Caco-2 (cell line): ENCODE data around the gene AIFM3. TPM values are rescaled to one million over a fixed set of nuclear protein-coding genes. Genes with fewer than 3 reads are reported as not detected.
A peak's percentile ranks its signal among the peaks of the same experiment; 100 is the strongest.

Source experiments
- BruUV-seq: library from RNA; stranded (reverse); fragments of 400-500 nt; replicated peaks from 2 replicates; lab custom pipeline; 2021; lab: Mats Ljungman, UMichigan
- CTCF ChIA-PET: fragments of 300-600 bp; sonication (Branson Sonifier 250); formaldehyde crosslinking; loops from one replicate; lab custom pipeline; 2022; ENCODE audit warnings: antibody characterized with exemption; lab: Charles Lee
- POLR2A ChIA-PET: fragments of 300-600 bp; sonication (Branson Sonifier 250); formaldehyde crosslinking; loops from one replicate; lab custom pipeline; 2022; ENCODE audit warnings: antibody characterized with exemption; lab: Charles Lee
- DNase-seq, 2 experiments: peaks; one replicate each; pipeline versions ENCODE4 v3.0.0 to v3.0.0-alpha.2; 2020 to 2022
- H3K27me3 ChIP-seq: replicated peaks from 2 replicates; pipeline ENCODE4 v1.6.0; 2011; ENCODE audit warnings: low read length; ENCODE audit not compliant: control insufficient read depth, insufficient read depth
- H3K36me3 ChIP-seq: 2 replicates; pipeline ENCODE4 v1.5.1; 2011; ENCODE audit warnings: low read length; ENCODE audit not compliant: control insufficient read depth, insufficient read depth
- H3K4me1 ChIP-seq: fragments of 250-450 bp; sonication (Bioruptor Pico); 2 replicates; pipeline ENCODE4 v1.5.1; 2020; ENCODE audit warnings: mild to moderate bottlenecking
- H3K4me3 ChIP-seq: 2 replicates; pipeline ENCODE4 v1.5.1; 2011; ENCODE audit warnings: low read depth, mild to moderate bottlenecking, control low read depth, low read length
- H3K9me3 ChIP-seq: fragments of 250-450 bp; sonication (Bioruptor Pico); 2 replicates; pipeline ENCODE4 v1.5.1; 2020; ENCODE audit warnings: mild to moderate bottlenecking, moderate library complexity
- H3K27ac Mint-ChIP-seq: one replicate; pipeline ENCODE4 v1.8.0; 2022; ENCODE audit warnings: mixed read lengths; ENCODE audit not compliant: unreplicated experiment
- H3K27me3 Mint-ChIP-seq: one replicate; pipeline ENCODE4 v1.8.0; 2022; ENCODE audit warnings: mixed read lengths; ENCODE audit not compliant: insufficient read depth, unreplicated experiment
- H3K36me3 Mint-ChIP-seq: one replicate; pipeline ENCODE4 v1.8.0; 2022; ENCODE audit warnings: mild to moderate bottlenecking, mixed read lengths; ENCODE audit not compliant: insufficient read depth, unreplicated experiment
- H3K4me1 Mint-ChIP-seq: one replicate; pipeline ENCODE4 v1.8.0; 2022; ENCODE audit warnings: low read depth, mixed read lengths; ENCODE audit not compliant: unreplicated experiment
- H3K4me3 Mint-ChIP-seq: one replicate; pipeline ENCODE4 v1.8.0; 2022; ENCODE audit warnings: mild to moderate bottlenecking, moderate library complexity, mixed read lengths; ENCODE audit not compliant: unreplicated experiment
- H3K9me3 Mint-ChIP-seq: one replicate; pipeline ENCODE4 v1.8.0; 2022; ENCODE audit warnings: mixed read lengths; ENCODE audit not compliant: unreplicated experiment
- CTCF ChIP-seq, 2 experiments: fragments of 200-600 bp in 1 of 2; IDR thresholded peaks; 1 replicate in 1 of 2; 2 replicates in 1 of 2; pipeline versions ENCODE4 v1.5.1 to v1.8.0; 2011 to 2022; ENCODE audit warnings: antibody characterized with exemption in 1 of 2, control low read depth in 1 of 2, inconsistent platforms in 1 of 2, low read depth in 1 of 2, low read length in 1 of 2, mild to moderate bottlenecking in 1 of 2, moderate library complexity in 1 of 2; ENCODE audit not compliant: insufficient read depth in 1 of 2, severe bottlenecking in 1 of 2, unreplicated experiment in 1 of 2
- intact Hi-C: fragments of 100-400 bp; cut with micrococcal nuclease; formaldehyde crosslinking; loops from one replicate; pipeline ENCODE4 v1.10.0; 2022; ENCODE audit not compliant: unreplicated experiment
- total RNA-seq: library from RNA; stranded (reverse); gene quantifications from 2 replicates; pipeline ENCODE4 v1.2.3, GENCODE V29; 2022

AIFM3 gene
- total RNA-seq, 1 experiment from 2014 or later: 0.73 TPM

GRCh38 chr22:21020802-21021429, 53.9 kb downstream of the AIFM3 start:
- no peak for DNase-seq
- Histone ChIP-seq H3K9me3 (peaks cover 4% of the 10 kb centered on the region; the same call in 1 of the 2 replicates), H3K4me3 (no peak overlapping the region), H3K27me3 (no peaks in the 10 kb centered on the region), H3K4me1 (peaks cover under 1% of the 10 kb centered on the region; the same call in 1 of the 2 replicates), H3K36me3 (no peaks in the 10 kb centered on the region)
- Mint-ChIP-seq H3K4me3 (no peak overlapping the region), H3K36me3 (peaks cover 2% of the 10 kb centered on the region), H3K9me3 (no peaks in the 10 kb centered on the region), H3K27ac (no peak overlapping the region), H3K4me1 (no peaks in the 10 kb centered on the region), H3K27me3 (no peaks in the 10 kb centered on the region)
- no TSS peak for BruUV-seq
- ChIA-PET CTCF (interaction anchor here (1.0 to 1.1 kb wide), 3 partner anchors 17 to 217 kb away, joined by 3 to 4 read pairs (median 4); no protein-coding TSS in a partner anchor), POLR2A (no interaction called here)
- intact Hi-C loops: no loop called here
- peak; percentile 25 to 34 for TF ChIP-seq CTCF (IDR thresholded peaks at IDR 0.05; ENCODE audit: insufficient read depth in 1 of 2, low read depth in 1 of 2, low read length in 1 of 2, severe bottlenecking in 1 of 2, unreplicated experiment in 1 of 2)

GRCh38 chr22:21022507-21022906, 55.5 kb downstream of the AIFM3 start:
- intact Hi-C loops: no loop called here
- no peak for TF ChIP-seq CTCF (IDR thresholded peaks at IDR 0.05; ENCODE audit: insufficient read depth in 1 of 2, low read depth in 1 of 2, low read length in 1 of 2, severe bottlenecking in 1 of 2, unreplicated experiment in 1 of 2)
- Histone ChIP-seq H3K9me3 (peaks cover 4% of the 10 kb centered on the region; the same call in 1 of the 2 replicates), H3K36me3 (no peaks in the 10 kb centered on the region), H3K27me3 (no peaks in the 10 kb centered on the region), H3K4me3 (no peak overlapping the region), H3K4me1 (peaks cover 16% of the 10 kb centered on the region)
- no peaks in the 10 kb centered on the region for H3K27me3 Mint-ChIP-seq
- CTCF ChIA-PET: no interaction called here
- H3K27ac Mint-ChIP-seq: no peak overlapping the region
- H3K4me1 Mint-ChIP-seq: no peaks in the 10 kb centered on the region
- no peak for DNase-seq
- H3K9me3 Mint-ChIP-seq: no peaks in the 10 kb centered on the region
- POLR2A ChIA-PET: no interaction called here
- no peak overlapping the region for H3K4me3 Mint-ChIP-seq
- no TSS peak for BruUV-seq
- peaks cover 6% of the 10 kb centered on the region for H3K36me3 Mint-ChIP-seq

GRCh38 chr22:21022955-21023614, 56.0 kb downstream of the AIFM3 start:
- H3K27me3 ChIP-seq: no peaks in the 10 kb centered on the region
- H3K4me1 Mint-ChIP-seq: no peaks in the 10 kb centered on the region
- intact Hi-C loops: no loop called here
- H3K27me3 Mint-ChIP-seq: no peaks in the 10 kb centered on the region
- peaks cover 4% of the 10 kb centered on the region; the same call in 1 of the 2 replicates for H3K9me3 ChIP-seq
- no peaks in the 10 kb centered on the region for H3K9me3 Mint-ChIP-seq
- ChIA-PET POLR2A (no interaction called here), CTCF (no interaction called here)
- no peaks in the 10 kb centered on the region for H3K36me3 ChIP-seq
- H3K36me3 Mint-ChIP-seq: peaks cover 6% of the 10 kb centered on the region
- BruUV-seq: no TSS peak
- H3K4me1 ChIP-seq: peaks cover 22% of the 10 kb centered on the region
- no peak overlapping the region for H3K27ac Mint-ChIP-seq
- H3K4me3 Mint-ChIP-seq: no peak overlapping the region
- H3K4me3 ChIP-seq: no peak overlapping the region
- no peak for DNase-seq
- peak in 1 of 2 experiments; percentile 9 for TF ChIP-seq CTCF (IDR thresholded peaks at IDR 0.05; ENCODE audit: insufficient read depth in 1 of 2, low read depth in 1 of 2, low read length in 1 of 2, severe bottlenecking in 1 of 2, unreplicated experiment in 1 of 2)
